GM12878 (cell line): ENCODE results near the gene OTOA. TPM values are rescaled to one million over a fixed set of nuclear protein-coding genes. Genes with fewer than 3 reads are reported as not detected.

Experiments
- ATAC-seq: fragments of 200-7000 bp; cut with Tn5 transposase; 3 replicates; pipeline ENCODE4 v1.9.1; 2020; ENCODE audit warnings: mild to moderate bottlenecking, moderate library complexity
- BruUV-seq: library from RNA; stranded (reverse); fragments of 400-500 nt; replicated peaks from 2 replicates; lab custom pipeline; 2021; lab: Mats Ljungman, UMichigan
- CTCF ChIA-PET: fragments of 300-600 bp; sonication (Branson Sonifier 250); formaldehyde crosslinking; extraction: SDS; loops from one replicate; lab custom pipeline; 2021; ENCODE audit warnings: inconsistent platforms; lab: Yijun Ruan, JAX
- POLR2A ChIA-PET: fragments of 350-600 bp; formaldehyde crosslinking; extraction: SDS; loops from one replicate; lab custom pipeline; 2021; ENCODE audit warnings: inconsistent platforms; lab: Charles Lee
- RAD21 ChIA-PET: fragments of 300-600 bp; sonication (Branson Sonifier 250); formaldehyde crosslinking; loops from one replicate; lab custom pipeline; 2023; ENCODE audit warnings: antibody characterized with exemption; ENCODE audit not compliant: unreplicated experiment; lab: Charles Lee
- SMC1A ChIA-PET: fragments of 300-600 bp; sonication (Branson Sonifier 250); formaldehyde crosslinking; loops from one replicate; lab custom pipeline; 2023; ENCODE audit not compliant: unreplicated experiment, uncharacterized antibody; lab: Charles Lee
- DNase-seq: peaks from one replicate; pipeline ENCODE4 v3.0.0-alpha.2; 2011; ENCODE audit warnings: low read depth, low spot score
- FAIRE-seq: peaks from 3 replicates; lab custom pipeline; 2011; peaks lifted over from hg19 to GRCh38; lab: Jason Lieb, UNC
- H2AFZ ChIP-seq: 2 replicates; pipeline ENCODE4 v1.6.0; 2011; ENCODE audit warnings: low read depth, low read length, control low read depth; ENCODE audit not compliant: control insufficient read depth
- H3K27ac ChIP-seq: 2 replicates; pipeline ENCODE4 v1.5.1; 2011; ENCODE audit warnings: control low read depth; ENCODE audit not compliant: control insufficient read depth, insufficient read depth
- H3K27me3 ChIP-seq, 2 experiments: replicated peaks in 1 of 2; 2 replicates each; pipeline versions ENCODE4 v1.6.0 to v1.6.1; 2011; ENCODE audit warnings: low read length in 1 of 2; ENCODE audit not compliant: control insufficient read depth in 2 of 2, insufficient read depth in 2 of 2
- H3K36me3 ChIP-seq, 2 experiments: 2 replicates each; pipeline ENCODE4 v1.5.1; 2011; ENCODE audit warnings: low read length in 1 of 2; ENCODE audit not compliant: control insufficient read depth in 2 of 2, insufficient read depth in 2 of 2
- H3K4me1 ChIP-seq: 2 replicates; pipeline ENCODE4 v1.6.1; 2011; ENCODE audit warnings: mild to moderate bottlenecking, low read length, moderate library complexity, mixed read lengths; ENCODE audit not compliant: control insufficient read depth, insufficient read depth
- H3K4me2 ChIP-seq: 2 replicates; pipeline ENCODE4 v1.6.0; 2011; ENCODE audit warnings: control low read depth; ENCODE audit not compliant: control insufficient read depth, insufficient read depth
- H3K4me3 ChIP-seq: fragments of 200-600 bp; sonication (generic); 2 replicates; pipeline ENCODE4 v1.5.1; 2016
- H3K79me2 ChIP-seq: 2 replicates; pipeline ENCODE4 v1.6.0; 2011; ENCODE audit warnings: low read length; ENCODE audit not compliant: control insufficient read depth, insufficient read depth
- H3K9ac ChIP-seq: 2 replicates; pipeline ENCODE4 v1.8.0; 2011; ENCODE audit warnings: low read length, control low read depth, mixed read lengths; ENCODE audit not compliant: control insufficient read depth, insufficient read depth
- H3K9me3 ChIP-seq: replicated peaks from 3 replicates; pipeline ENCODE4 v1.5.1; 2011; ENCODE audit warnings: mild to moderate bottlenecking, low read length; ENCODE audit not compliant: control insufficient read depth, insufficient read depth
- H4K20me1 ChIP-seq: 2 replicates; pipeline ENCODE4 v1.6.0; 2011; ENCODE audit not compliant: control insufficient read depth, insufficient read depth
- EP300 ChIP-seq, 2 experiments: fragments of 150-350 bp in 1 of 2; IDR thresholded peaks; 2 replicates each; pipeline ENCODE4 v1.6.1; 2011 to 2012; ENCODE audit warnings: low read depth in 2 of 2, low read length in 2 of 2, borderline replicate concordance in 1 of 2, improper control_type of control experiment in 1 of 2, inconsistent platforms in 1 of 2; ENCODE audit not compliant: control insufficient read depth in 1 of 2
- MLLT1 ChIP-seq: fragments of 450-650 bp; IDR thresholded peaks from 2 replicates; pipeline ENCODE4 v1.6.1; 2016; ENCODE audit warnings: mild to moderate bottlenecking
- NR2C2 ChIP-seq: IDR thresholded peaks from 2 replicates; pipeline ENCODE4 v1.6.1; 2011; ENCODE audit warnings: borderline replicate concordance, low read depth; ENCODE audit not compliant: control insufficient read depth, insufficient read length
- POLR2A ChIP-seq: IDR thresholded peaks from 2 replicates; pipeline ENCODE4 v1.6.1; 2011; ENCODE audit warnings: low read depth, mild to moderate bottlenecking, low read length
- SUZ12 ChIP-seq: fragments of 200-600 bp; sonication (generic); IDR thresholded peaks from one replicate; pipeline ENCODE4 v1.6.1; 2018; ENCODE audit warnings: antibody characterized with exemption, mild to moderate bottlenecking; ENCODE audit not compliant: unreplicated experiment
- TCF7 ChIP-seq: IDR thresholded peaks from 2 replicates; pipeline ENCODE4 v1.6.1; 2014; ENCODE audit warnings: antibody characterized with exemption, borderline replicate concordance
- ZNF207 ChIP-seq: fragments of 450-650 bp; IDR thresholded peaks from 2 replicates; pipeline ENCODE4 v1.6.1; 2014; ENCODE audit warnings: antibody characterized with exemption, mild to moderate bottlenecking, borderline replicate concordance
- WGBS: methylation state at CpG from one replicate; pipeline ENCODE4 v1.1.6; 2016; ENCODE audit warnings: low lambda C conversion rate; ENCODE audit not compliant: insufficient replicate concordance, insufficient coverage; ENCODE audit errors: missing lambda C conversion rate; 5-methylcytosine and 5-hydroxymethylcytosine counted together
- in situ Hi-C: fragments of 300-500 bp; cut with MboI; formaldehyde crosslinking; loops from 9 replicates; pipeline ENCODE4 v1.14.3; 2018; ENCODE audit warnings: mixed read lengths
- intact Hi-C: fragments of 100-400 bp; cut with micrococcal nuclease; formaldehyde crosslinking; loops from one replicate; pipeline ENCODE4 v1.14.2; 2022; ENCODE audit not compliant: unreplicated experiment
- polyA plus RNA-seq, 11 experiments: library from polyadenylated mRNA; depleted of rRNA in 4 of 11; unstranded in 6 of 11; stranded (reverse) in 5 of 11; fragments of >200 nt; fragmentation: Nextera tagmentation in 4 of 11; fragmentation: Illumina TruSeq in 1 of 11; extraction: Ambion mirVana in 4 of 11; extraction: Trizol in 1 of 11; gene quantifications; 1 replicate in 1 of 11; 2 replicates in 10 of 11; pipeline versions ENCODE4 v1.2.1 to v1.2.3, GENCODE V29; 2011 to 2016; ENCODE audit warnings: inconsistent platforms in 2 of 11, missing spikeins in 2 of 11, low read depth in 1 of 11
- total RNA-seq, 4 experiments: library from RNA; depleted of rRNA in 3 of 4; stranded (reverse); fragments of >200 nt in 3 of 4; fragmentation: Illumina TruSeq in 1 of 4; extraction: Trizol in 1 of 4; gene quantifications; 2 replicates each; pipeline versions ENCODE4 v1.2.1 to v1.2.3, GENCODE V29; 2013 to 2021

OTOA gene
- total and polyA plus RNA-seq, 10 of the 15 experiments (the other 5 are each of a cell fraction or from before 2014, with no cell fraction given) = 0.33 to 1.5 (median 0.61) TPM

DNA sequence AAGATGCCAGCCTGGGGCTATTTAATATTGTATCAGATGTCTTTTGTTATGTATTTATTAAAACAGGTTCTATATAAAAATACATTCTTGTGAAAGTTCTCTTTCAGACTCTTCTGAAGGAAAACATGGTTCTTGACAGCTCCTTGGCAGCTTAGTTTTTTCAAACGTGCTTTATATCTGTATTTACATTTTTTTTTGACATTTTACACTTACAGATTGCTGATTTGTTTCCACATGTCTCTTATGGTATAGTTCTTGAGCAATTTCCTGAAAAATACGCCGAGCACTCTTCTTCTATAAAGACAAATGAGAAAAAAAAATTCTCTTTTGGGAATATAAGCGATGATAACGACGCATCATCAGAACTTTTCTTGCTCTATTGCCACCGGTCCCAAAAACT, 20.9 kb upstream of the OTOA start:
- ChIA-PET SMC1A (interaction anchor here (0.7 to 10.1 kb wide), 12 partner anchors 12 to 83 kb away, joined by 3 to 204 read pairs (median 4); partner anchors contain the start of gene METTL9), POLR2A (no interaction called here), CTCF (interaction anchor here (0.6 to 10.1 kb wide), 12 partner anchors 16 to 1413 kb away, joined by 3 to 100 read pairs (median 6); no protein-coding TSS in a partner anchor), RAD21 (interaction anchor here (1.0 to 6.8 kb wide), 8 partner anchors 8 to 60 kb away, joined by 3 to 52 read pairs (median 4); no protein-coding TSS in a partner anchor)
- H3K4me1 ChIP-seq = peaks cover 31% of the 10 kb centered on the region
- 89% methylated on average over 7 of the region's 7 CpGs for WGBS
- H3K79me2 ChIP-seq = no peaks in the 10 kb centered on the region; the same call in 1 of the 2 replicates
- TF ChIP-seq EP300 (IDR thresholded peaks at IDR 0.05; ENCODE audit: borderline replicate concordance in 1 of 2, control insufficient read depth in 1 of 2, low read depth in 2 of 2, low read length in 2 of 2) (no peak), TCF7 (no peak), ZNF207 (no peak), POLR2A (no peak), SUZ12 (no peak), NR2C2 (no peak), MLLT1 (no peak)
- no peaks in the 10 kb centered on the region for H3K27me3 ChIP-seq
- no peak overlapping the region for H3K27ac ChIP-seq
- DNase-seq (no peak), FAIRE-seq (no peak), ATAC-seq (no peak)
- no peak overlapping the region for H2AFZ ChIP-seq
- in situ Hi-C loops (no loop called here), intact Hi-C loops (no loop called here)
- H3K36me3 ChIP-seq = no peaks in the 10 kb centered on the region
- H3K9ac ChIP-seq = no peak overlapping the region
- H3K4me2 ChIP-seq = no peak overlapping the region
- H4K20me1 ChIP-seq = no peaks in the 10 kb centered on the region
- no peaks in the 10 kb centered on the region for H3K9me3 ChIP-seq
- no TSS peak for BruUV-seq
- no peak overlapping the region for H3K4me3 ChIP-seq
